Thoracic aorta (tissue), 2 donors: ENCODE results near the gene RARRES1. TPM values are rescaled to one million over a fixed set of nuclear protein-coding genes. Genes with fewer than 3 reads are reported as not detected.

Source experiments
- ATAC-seq: fragments of 150-250 bp; one replicate; pipeline ENCODE4 v1.8.0; 2017; ENCODE audit warnings: low read depth; ENCODE audit not compliant: insufficient number of reproducible peaks, low FRiP score
- DNase-seq: peaks from one replicate; pipeline ENCODE4 v3.0.0-alpha.2; 2020; ENCODE audit warnings: low spot score
- H3K27ac ChIP-seq, 2 donors: fragments of 200-600 bp; sonication (generic); 1 replicate in 1 of 2; 2 replicates in 1 of 2; pipeline ENCODE4 v1.5.1; 2016; ENCODE audit warnings: mild to moderate bottlenecking in 2 of 2, moderate library complexity in 2 of 2
- H3K27me3 ChIP-seq: fragments of 200-600 bp; sonication (generic); replicated peaks from 2 replicates; pipeline ENCODE4 v1.6.0; 2016; ENCODE audit warnings: mild to moderate bottlenecking; ENCODE audit not compliant: insufficient read depth
- H3K36me3 ChIP-seq: fragments of 200-600 bp; sonication (generic); one replicate; pipeline ENCODE4 v1.5.1; 2016
- H3K4me1 ChIP-seq, 2 donors: fragments of 200-600 bp; sonication (generic); 1 replicate in 1 of 2; 2 replicates in 1 of 2; pipeline versions ENCODE4 v1.5.1 to v1.6.0; 2016; ENCODE audit warnings: low read depth in 2 of 2, mild to moderate bottlenecking in 1 of 2; ENCODE audit not compliant: control insufficient read depth in 1 of 2
- H3K4me3 ChIP-seq: fragments of 200-600 bp; sonication (generic); 2 replicates; pipeline ENCODE4 v1.5.1; 2016; ENCODE audit warnings: mild to moderate bottlenecking
- H3K9me3 ChIP-seq: fragments of 200-600 bp; sonication (generic); 2 replicates; pipeline ENCODE4 v1.5.1; 2016
- total RNA-seq, 2 donors: library from RNA; depleted of rRNA; stranded (reverse); fragments of >200 nt; gene quantifications; one replicate each; pipeline versions ENCODE4 v1.1.0 to v1.2.3, GENCODE V29; 2016
- TF ChIP-seq, protein P1 (sequence below): fragments of 200-600 bp; sonication (generic); IDR thresholded peaks from one replicate; pipeline ENCODE4 v1.5.1; 2019; ENCODE audit warnings: antibody characterized with exemption

Gene RARRES1
- total RNA-seq, 2 donors from 2014 or later = 9.3 to 63.8 TPM

DNA sequence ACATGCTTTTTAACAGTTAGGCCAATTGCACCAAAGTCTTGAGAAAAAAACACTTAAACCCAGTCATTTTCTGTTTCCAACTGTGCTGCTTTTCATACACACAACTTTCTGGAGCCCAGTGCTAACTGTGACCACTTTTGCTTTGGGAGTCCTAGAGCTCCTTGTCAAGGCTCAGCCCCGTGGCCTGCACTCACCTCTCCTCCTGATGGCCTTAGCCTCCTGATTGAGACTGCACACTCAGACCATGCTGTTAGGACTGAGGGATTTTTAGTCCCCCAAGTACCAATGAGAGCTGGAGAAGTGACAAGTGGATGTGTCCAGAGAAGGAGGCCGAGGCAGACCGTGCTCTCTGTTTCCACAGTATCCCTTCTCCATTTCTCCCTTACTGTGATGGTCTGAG, 15.2 kb upstream of the RARRES1 start:
- DNase-seq (no peak), ATAC-seq (no peak)
- TF ChIP-seq, protein P1, sequence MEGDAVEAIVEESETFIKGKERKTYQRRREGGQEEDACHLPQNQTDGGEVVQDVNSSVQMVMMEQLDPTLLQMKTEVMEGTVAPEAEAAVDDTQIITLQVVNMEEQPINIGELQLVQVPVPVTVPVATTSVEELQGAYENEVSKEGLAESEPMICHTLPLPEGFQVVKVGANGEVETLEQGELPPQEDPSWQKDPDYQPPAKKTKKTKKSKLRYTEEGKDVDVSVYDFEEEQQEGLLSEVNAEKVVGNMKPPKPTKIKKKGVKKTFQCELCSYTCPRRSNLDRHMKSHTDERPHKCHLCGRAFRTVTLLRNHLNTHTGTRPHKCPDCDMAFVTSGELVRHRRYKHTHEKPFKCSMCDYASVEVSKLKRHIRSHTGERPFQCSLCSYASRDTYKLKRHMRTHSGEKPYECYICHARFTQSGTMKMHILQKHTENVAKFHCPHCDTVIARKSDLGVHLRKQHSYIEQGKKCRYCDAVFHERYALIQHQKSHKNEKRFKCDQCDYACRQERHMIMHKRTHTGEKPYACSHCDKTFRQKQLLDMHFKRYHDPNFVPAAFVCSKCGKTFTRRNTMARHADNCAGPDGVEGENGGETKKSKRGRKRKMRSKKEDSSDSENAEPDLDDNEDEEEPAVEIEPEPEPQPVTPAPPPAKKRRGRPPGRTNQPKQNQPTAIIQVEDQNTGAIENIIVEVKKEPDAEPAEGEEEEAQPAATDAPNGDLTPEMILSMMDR = no peak
- Histone ChIP-seq H3K27ac (no peak overlapping the region), H3K9me3 (no peaks in the 10 kb centered on the region), H3K4me1 (peaks cover 0 to 11% of the 10 kb centered on the region in 2 donors), H3K27me3 (no peaks in the 10 kb centered on the region), H3K36me3 (peaks cover 4% of the 10 kb centered on the region), H3K4me3 (no peak overlapping the region)

DNA sequence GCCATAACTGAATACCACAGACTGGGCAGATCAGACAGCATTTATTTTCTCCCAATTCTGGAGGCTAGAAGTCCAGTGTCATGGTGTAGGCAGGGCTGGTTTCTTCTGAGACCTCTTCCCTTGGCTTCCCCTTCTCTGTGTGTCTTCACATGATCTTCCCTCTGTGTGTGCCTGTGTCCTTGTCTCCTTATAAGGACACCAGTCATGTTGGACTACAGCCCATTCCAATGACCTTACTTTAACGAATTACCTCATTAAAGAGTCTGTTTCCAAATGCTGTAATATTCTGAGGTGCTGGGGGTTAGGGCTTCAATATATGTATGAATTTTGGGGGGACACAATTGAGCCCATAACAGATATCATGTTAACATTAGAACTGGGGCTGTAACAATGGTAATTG, 13.3 kb upstream of the RARRES1 start:
- Histone ChIP-seq H3K4me1 (peaks cover 0 to 11% of the 10 kb centered on the region in 2 donors), H3K27ac (no peak overlapping the region), H3K36me3 (peaks cover 4% of the 10 kb centered on the region), H3K9me3 (no peaks in the 10 kb centered on the region), H3K4me3 (no peak overlapping the region), H3K27me3 (no peaks in the 10 kb centered on the region)
- TF ChIP-seq, protein P1 = no peak
- no peak for DNase-seq
- no peak for ATAC-seq

DNA sequence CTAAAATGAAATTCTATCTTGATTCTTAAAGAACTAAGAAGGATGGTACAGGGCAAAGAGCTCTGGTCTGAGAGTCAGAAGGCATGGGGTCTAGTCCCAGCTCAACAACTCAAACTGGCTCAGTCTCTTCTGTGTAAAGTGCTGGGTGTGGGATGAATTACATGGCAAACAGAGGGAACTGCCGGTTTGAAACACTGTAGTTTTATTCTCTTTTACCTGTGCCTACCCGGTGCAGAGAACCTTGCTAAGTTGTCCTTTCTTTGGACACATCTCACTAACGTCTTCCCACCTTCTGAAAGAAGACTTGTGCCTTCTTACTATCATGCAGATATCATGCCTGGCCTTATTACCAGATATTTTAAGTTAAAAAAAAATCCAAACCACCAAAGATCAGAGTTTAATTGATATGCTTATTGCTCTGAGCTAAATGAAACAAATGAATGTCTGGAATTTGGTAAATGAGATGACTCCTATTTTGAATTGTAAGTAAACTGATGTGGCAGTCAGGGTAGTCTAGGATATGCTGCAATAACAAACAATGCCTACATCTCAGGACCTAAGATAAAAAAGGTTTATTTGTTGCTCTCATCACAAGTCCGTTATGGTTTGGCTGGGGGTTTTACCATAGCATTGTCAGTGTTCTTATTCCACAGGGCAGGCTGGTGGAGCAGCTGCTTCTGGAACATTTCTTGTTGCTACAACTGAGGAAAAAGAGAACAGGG, 12.5 kb upstream of the RARRES1 start:
- no peaks in the 10 kb centered on the region for H3K9me3 ChIP-seq
- DNase-seq (no peak), ATAC-seq (no peak)
- TF ChIP-seq, protein P1 = no peak
- H3K36me3 ChIP-seq = peaks cover 4% of the 10 kb centered on the region
- H3K27me3 ChIP-seq = no peaks in the 10 kb centered on the region
- no peak overlapping the region for H3K27ac ChIP-seq
- no peak overlapping the region for H3K4me3 ChIP-seq
- H3K4me1 ChIP-seq = peaks cover 0 to 11% of the 10 kb centered on the region in 2 donors

DNA sequence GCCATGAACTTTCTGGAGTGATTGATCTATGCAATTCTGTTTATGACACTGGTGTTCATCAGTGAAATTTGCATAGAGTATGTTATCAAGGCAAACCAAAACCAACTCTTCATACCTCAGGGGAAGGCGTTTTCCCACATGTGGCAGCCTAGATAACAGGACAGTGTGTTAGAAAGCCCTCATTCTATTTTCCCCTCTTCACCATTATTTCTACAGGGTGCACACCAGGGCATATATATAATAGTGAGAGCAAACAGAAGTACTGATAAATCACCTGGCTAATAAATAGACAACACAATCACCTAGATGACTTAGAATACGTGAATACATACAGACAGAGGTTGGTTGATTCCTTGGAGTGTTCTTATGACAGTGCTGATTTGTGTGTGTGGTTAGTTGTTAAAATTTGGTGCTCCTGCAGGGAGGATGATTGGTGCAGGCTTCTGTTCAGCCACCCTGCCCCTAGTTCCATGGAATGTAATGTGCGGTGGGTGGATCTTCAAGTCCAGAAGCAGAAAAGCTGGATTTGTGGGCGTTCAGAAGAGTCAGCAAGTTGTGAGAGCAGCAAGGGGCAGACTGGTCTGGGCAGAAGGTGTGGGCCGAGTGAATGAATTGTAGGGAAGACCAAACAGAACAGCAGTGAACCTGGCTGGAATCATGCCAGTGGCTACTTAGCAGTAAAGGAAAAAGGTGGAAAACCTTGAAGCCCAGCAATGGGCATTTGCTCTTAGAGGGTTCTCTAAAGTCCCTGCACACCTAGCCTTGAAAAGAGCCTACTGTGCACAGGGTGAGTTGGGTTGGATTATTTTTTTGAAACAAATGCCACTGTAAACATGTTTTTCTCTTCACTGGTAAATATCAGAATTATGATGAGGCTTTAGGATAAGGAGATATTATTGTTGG, 11.7 kb upstream of the RARRES1 start:
- ATAC-seq (no peak), DNase-seq (no peak)
- Histone ChIP-seq H3K9me3 (no peaks in the 10 kb centered on the region), H3K27me3 (no peaks in the 10 kb centered on the region), H3K4me1 (peaks cover 0 to 11% of the 10 kb centered on the region in 2 donors), H3K27ac (no peak overlapping the region), H3K36me3 (peaks cover 4% of the 10 kb centered on the region), H3K4me3 (no peak overlapping the region)
- TF ChIP-seq, protein P1 = no peak
